GM06990 (cell line): ENCODE results near the gene IHH.

Source experiments
- DNase-seq: peaks from one replicate; pipeline ENCODE4 v3.0.0-alpha.2; 2011; ENCODE audit not compliant: insufficient read length; ENCODE audit errors: extremely low read depth
- H3K27me3 ChIP-seq: replicated peaks from 2 replicates; pipeline ENCODE4 v1.6.0; 2011; ENCODE audit warnings: low read length; ENCODE audit not compliant: control insufficient read depth, insufficient read depth
- H3K36me3 ChIP-seq: 2 replicates; pipeline ENCODE4 v1.5.1; 2011; ENCODE audit warnings: low read length; ENCODE audit not compliant: control insufficient read depth, insufficient read depth
- H3K4me3 ChIP-seq: replicated peaks from 2 replicates; pipeline ENCODE4 v1.5.1; 2011; ENCODE audit warnings: low read depth, mild to moderate bottlenecking, control low read depth, low read length
- TF ChIP-seq, protein P1 (sequence below): IDR thresholded peaks from 2 replicates; pipeline ENCODE4 v1.5.1; 2011; ENCODE audit warnings: low read length, control low read depth, mild to moderate bottlenecking, inconsistent platforms; ENCODE audit not compliant: insufficient read depth, poor library complexity, severe bottlenecking

The IHH gene

DNA sequence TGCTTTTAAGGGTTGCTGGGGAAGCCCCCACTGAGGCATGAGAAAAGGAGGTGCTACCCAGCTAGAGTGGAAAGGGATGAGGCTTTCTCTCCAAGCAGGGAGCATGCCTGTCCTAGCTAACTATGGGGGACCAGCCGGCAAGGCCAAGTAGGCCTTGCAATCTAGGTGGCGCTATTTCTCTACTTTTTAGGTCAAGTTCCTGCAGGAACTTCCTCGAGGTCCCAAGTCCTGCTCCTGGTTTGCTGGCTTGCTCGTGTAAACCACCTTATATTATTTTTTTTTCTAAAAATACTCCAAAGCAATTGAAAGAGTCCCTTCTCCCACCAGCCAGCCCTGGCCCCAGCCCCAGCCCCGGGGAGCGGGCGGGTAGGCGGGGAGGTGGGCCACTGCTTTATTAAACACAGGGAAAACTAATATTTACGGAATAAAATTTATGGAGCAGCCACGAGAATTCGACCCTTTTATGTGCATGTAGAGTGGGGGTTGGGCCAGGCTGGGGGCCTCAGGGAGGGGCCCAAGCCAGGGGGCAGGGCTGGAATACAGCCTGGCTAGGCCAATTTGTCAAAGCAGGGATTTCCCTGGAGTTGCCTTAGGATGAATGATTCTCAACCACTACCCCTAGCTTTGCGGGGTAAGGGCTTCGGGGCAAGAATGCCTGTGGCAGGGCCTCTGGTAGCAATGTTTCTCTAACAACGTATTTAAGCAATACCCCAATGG, 12.8 kb upstream of the IHH start:
- DNase-seq, result no peak
- Histone ChIP-seq H3K4me3 (no peak overlapping the region), H3K27me3 (no peaks in the 10 kb centered on the region), H3K36me3 (no peaks in the 10 kb centered on the region; the same call in 1 of the 2 replicates)
- TF ChIP-seq, protein P1, sequence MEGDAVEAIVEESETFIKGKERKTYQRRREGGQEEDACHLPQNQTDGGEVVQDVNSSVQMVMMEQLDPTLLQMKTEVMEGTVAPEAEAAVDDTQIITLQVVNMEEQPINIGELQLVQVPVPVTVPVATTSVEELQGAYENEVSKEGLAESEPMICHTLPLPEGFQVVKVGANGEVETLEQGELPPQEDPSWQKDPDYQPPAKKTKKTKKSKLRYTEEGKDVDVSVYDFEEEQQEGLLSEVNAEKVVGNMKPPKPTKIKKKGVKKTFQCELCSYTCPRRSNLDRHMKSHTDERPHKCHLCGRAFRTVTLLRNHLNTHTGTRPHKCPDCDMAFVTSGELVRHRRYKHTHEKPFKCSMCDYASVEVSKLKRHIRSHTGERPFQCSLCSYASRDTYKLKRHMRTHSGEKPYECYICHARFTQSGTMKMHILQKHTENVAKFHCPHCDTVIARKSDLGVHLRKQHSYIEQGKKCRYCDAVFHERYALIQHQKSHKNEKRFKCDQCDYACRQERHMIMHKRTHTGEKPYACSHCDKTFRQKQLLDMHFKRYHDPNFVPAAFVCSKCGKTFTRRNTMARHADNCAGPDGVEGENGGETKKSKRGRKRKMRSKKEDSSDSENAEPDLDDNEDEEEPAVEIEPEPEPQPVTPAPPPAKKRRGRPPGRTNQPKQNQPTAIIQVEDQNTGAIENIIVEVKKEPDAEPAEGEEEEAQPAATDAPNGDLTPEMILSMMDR, result peak; percentile 65

- H3K27me3 ChIP-seq, result no peaks in the 10 kb centered on the region
- no peaks in the 10 kb centered on the region; the same call in 1 of the 2 replicates for H3K36me3 ChIP-seq
- no peak for DNase-seq
- H3K4me3 ChIP-seq, result no peak overlapping the region
- TF ChIP-seq, protein P1, result no peak
Observed at GRCh38 chr2:219072741-219073250, 12.1 kb upstream of the IHH start.

DNA sequence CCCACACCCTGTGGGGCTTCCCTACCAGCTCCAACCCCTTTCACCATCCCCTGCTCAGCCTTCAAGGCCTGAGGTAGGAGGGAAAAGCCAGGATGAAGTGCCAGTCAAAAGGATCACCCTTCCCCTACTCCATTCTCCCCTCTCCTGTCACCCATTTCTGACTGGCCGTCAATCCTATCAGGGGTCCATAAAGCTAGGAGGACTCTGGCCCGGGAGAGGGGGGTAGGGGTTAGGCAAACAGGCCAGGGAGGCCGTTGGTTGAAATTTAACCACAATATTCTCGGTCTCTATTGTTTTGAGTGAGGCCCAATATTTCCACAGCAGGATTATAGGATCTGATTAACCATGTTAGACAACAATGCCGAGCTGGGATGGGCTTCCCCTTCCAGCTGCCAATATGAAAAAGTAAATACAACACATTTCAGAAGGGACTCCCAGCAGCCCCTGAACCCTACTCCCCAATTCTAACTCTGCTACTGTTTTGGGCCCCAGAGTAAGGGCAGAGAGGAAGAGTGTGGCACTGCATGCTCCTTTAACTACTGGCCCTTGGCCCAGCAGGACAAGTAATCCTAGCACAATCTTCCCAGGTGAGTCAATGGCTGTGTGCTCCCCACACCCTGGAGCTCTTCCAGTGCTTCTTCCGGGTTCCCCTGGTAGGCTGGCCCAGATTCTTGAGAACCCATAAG, 10.6 kb upstream of the IHH start:
- no peak for DNase-seq
- TF ChIP-seq, protein P1, result no peak
- H3K27me3 ChIP-seq, result no peaks in the 10 kb centered on the region
- H3K4me3 ChIP-seq, result no peak overlapping the region
- no peaks in the 10 kb centered on the region for H3K36me3 ChIP-seq

- H3K36me3 ChIP-seq, result no peaks in the 10 kb centered on the region
- no peaks in the 10 kb centered on the region for H3K27me3 ChIP-seq
- TF ChIP-seq, protein P1, result no peak
- DNase-seq, result no peak
- no peak overlapping the region for H3K4me3 ChIP-seq
Observed at GRCh38 chr2:219065484-219065883, 4.8 kb upstream of the IHH start.

DNA sequence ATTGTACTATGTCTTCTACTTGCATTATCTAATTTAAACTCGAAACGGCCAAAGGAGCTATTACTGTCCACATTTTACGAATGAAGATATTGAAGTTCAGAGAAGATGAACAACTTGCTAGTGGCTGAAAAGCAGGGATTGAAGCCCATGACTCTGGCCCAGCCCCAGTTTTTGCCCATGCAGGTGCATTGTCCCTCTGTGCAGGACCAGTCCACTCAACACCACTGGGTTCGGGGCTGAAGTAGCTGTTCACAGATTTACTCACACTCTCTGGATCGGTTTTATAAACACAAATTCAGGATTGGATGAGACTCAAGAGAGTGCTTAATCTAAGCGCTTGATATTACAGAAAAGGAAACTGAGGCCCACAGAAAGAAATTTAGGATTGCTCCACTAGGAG, 1.4 kb upstream of the IHH start:
- no peak for DNase-seq
- Histone ChIP-seq H3K27me3 (no peaks in the 10 kb centered on the region; the same call in 1 of the 2 replicates), H3K4me3 (no peak overlapping the region), H3K36me3 (no peaks in the 10 kb centered on the region)
- TF ChIP-seq, protein P1, result no peak
